ENCODE results near the gene FBXO10.

Gene FBXO10

GRCh38 chr9:37539634-37540033, 36.5 kb downstream of the FBXO10 start:
- H3K4me3 ChIP-seq (ENCODE audit: low read depth, low read length): no peak overlapping the region
- TF ChIP-seq CTCF (IDR thresholded peaks at IDR 0.05; ENCODE audit: low read depth, low read length, missing control alignments): no peak
- DNase-seq (ENCODE audit: low read depth): no peak
- in situ Hi-C loops (cut with HindIII; ENCODE audit: low sequenced_read_pairs): no loop called here

GRCh38 chr9:37538099-37538498, 38.1 kb downstream of the FBXO10 start:
- DNase-seq (ENCODE audit: low read depth): no peak
- no peak for TF ChIP-seq CTCF (IDR thresholded peaks at IDR 0.05; ENCODE audit: low read depth, low read length, missing control alignments)
- in situ Hi-C loops (cut with HindIII; ENCODE audit: low sequenced_read_pairs): no loop called here
- no peak overlapping the region for H3K4me3 ChIP-seq (ENCODE audit: low read depth, low read length)

DNA sequence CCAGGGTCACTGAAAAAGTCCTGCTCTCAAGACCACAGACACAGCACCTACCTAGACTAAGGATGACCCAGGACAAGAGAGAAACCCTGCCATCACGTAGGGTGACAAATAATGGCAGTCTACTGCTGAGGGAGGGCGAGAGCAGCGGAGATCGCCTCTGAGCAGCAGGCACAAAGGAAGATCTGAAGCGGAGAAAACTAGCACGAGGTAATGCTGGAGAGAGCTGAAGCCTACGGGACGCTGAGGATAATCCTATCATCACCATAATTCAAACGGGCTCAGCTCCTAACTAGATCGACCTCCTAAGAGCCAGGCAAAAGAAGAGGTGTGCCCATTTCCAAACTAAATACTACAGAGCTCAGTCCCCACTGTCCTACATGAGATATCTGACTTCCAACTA, 41.3 kb downstream of the FBXO10 start:
- in situ Hi-C loops (cut with HindIII; ENCODE audit: low sequenced_read_pairs): no loop called here
- no peak for DNase-seq (ENCODE audit: low read depth)
- no peak for TF ChIP-seq CTCF (IDR thresholded peaks at IDR 0.05; ENCODE audit: low read depth, low read length, missing control alignments)
- H3K4me3 ChIP-seq (ENCODE audit: low read depth, low read length): no peak overlapping the region

DNA sequence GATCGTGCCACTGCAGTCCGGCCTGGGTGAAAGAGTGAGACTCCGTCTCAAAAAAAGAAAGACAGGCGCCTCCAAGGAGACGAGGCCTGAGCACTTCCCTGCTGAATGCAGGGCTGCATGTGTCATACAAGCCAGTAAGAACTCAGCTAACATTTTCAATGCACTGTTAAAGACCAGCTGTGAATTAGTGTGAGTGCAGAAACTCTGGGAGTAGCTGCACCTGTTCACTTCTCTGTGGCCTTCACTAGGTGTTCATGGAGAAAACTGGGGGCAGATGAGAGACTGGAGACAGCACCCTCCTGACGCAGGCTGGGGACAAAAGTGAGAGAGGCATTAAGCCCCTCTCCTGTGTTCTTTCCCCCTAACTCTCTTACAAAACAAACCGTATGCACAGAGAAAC, 41.8 kb downstream of the FBXO10 start:
- no peak for TF ChIP-seq CTCF (IDR thresholded peaks at IDR 0.05; ENCODE audit: low read depth, low read length, missing control alignments)
- in situ Hi-C loops (cut with HindIII; ENCODE audit: low sequenced_read_pairs): no loop called here
- no peak overlapping the region for H3K4me3 ChIP-seq (ENCODE audit: low read depth, low read length)
- DNase-seq (ENCODE audit: low read depth): no peak

DNA sequence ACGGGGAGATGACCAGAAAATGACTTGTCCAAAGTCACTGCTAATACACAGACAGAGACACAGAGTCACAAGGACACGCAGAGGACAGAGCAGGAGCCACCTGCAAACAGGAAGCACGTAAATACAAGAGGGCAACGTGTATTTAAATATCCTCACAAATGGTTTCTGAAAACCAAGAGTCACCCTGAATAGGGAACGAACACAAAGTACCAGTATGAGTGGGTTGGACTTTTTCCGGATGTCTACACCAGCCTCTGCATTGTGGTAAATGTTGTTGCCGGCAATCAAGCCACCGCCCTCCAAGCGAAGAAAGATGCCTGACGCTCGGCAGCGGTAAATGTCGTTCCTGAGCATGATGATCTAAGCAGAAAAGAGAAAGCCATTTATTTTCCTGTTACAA, 44.5 kb downstream of the FBXO10 start:
- no peak for TF ChIP-seq CTCF (IDR thresholded peaks at IDR 0.05; ENCODE audit: low read depth, low read length, missing control alignments)
- in situ Hi-C loops (cut with HindIII; ENCODE audit: low sequenced_read_pairs): no loop called here
- DNase-seq (ENCODE audit: low read depth): no peak
- no peak overlapping the region for H3K4me3 ChIP-seq (ENCODE audit: low read depth, low read length)

DNA sequence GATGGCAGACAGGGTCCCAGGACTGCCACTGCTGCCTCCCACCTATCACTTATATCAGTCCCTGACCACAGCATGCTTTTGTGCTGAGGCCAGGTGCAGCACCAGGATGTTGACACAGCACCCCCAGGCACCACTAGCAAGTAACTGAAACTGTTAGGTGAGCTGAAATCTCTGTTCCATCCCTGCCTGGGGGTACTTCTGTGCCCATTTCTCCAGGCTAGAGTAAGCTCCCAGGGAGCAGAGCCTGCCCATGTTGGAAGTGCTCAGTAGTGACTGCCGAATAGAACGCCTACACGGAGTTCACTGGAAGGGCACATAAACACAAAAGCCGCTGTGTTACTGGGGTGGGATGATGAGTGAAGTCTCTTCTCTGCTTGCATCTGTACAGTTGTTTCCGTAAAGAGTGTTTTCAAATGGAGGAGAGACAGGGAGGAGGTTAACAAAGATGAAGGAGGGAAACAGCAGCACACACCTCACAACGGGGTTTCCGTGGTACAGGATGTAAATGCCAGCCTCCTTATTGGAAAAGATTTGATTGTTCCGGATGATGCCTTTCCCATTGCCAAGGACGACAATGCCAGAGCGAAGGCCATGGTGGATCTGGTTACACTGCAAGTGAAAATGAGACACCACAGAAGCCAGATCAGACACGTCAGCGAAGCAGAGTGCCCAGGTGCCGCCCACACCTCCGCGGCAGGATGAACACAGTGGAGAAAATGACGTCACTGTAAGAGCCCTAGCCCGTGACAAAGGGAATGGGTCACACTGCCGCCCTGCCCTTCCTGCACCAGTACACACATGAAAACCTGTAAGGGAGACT, 47.3 kb downstream of the FBXO10 start:
- no peak for TF ChIP-seq CTCF (IDR thresholded peaks at IDR 0.05; ENCODE audit: low read depth, low read length, missing control alignments)
- H3K4me3 ChIP-seq (ENCODE audit: low read depth, low read length): no peak overlapping the region
- in situ Hi-C loops (cut with HindIII; ENCODE audit: low sequenced_read_pairs): no loop called here
- DNase-seq (ENCODE audit: low read depth): no peak

Data from astrocyte of the cerebellum (primary cell).